Nephron progenitor cell (in vitro differentiated cells): ENCODE results near the gene FNBP1.

Experiments used
- DNase-seq: peaks from one replicate; pipeline ENCODE4 v3.0.0; 2021
- H3K27ac Mint-ChIP-seq: 2 replicates; pipeline ENCODE4 v1.8.0; 2021; ENCODE audit warnings: mild to moderate bottlenecking, moderate library complexity, mixed read lengths
- H3K27me3 Mint-ChIP-seq: 2 replicates; pipeline ENCODE4 v1.8.0; 2021; ENCODE audit warnings: mild to moderate bottlenecking, low read depth, mixed read lengths; ENCODE audit not compliant: poor library complexity
- H3K36me3 Mint-ChIP-seq: 2 replicates; pipeline ENCODE4 v1.8.0; 2021; ENCODE audit warnings: low read depth, mixed read lengths
- H3K4me1 Mint-ChIP-seq: 2 replicates; pipeline ENCODE4 v1.8.0; 2021; ENCODE audit warnings: mixed read lengths
- H3K4me3 Mint-ChIP-seq: 2 replicates; pipeline ENCODE4 v1.8.0; 2021; ENCODE audit warnings: mild to moderate bottlenecking, moderate library complexity, mixed read lengths
- H3K9me3 Mint-ChIP-seq: 2 replicates; pipeline ENCODE4 v1.8.0; 2021; ENCODE audit warnings: mild to moderate bottlenecking, moderate library complexity, mixed read lengths
- TF ChIP-seq, protein P1 (sequence below): fragments of 200-600 bp; sonication (generic); IDR thresholded peaks from 2 replicates; pipeline ENCODE4 v1.5.0; 2021; ENCODE audit warnings: antibody characterized with exemption

FNBP1 gene

DNA sequence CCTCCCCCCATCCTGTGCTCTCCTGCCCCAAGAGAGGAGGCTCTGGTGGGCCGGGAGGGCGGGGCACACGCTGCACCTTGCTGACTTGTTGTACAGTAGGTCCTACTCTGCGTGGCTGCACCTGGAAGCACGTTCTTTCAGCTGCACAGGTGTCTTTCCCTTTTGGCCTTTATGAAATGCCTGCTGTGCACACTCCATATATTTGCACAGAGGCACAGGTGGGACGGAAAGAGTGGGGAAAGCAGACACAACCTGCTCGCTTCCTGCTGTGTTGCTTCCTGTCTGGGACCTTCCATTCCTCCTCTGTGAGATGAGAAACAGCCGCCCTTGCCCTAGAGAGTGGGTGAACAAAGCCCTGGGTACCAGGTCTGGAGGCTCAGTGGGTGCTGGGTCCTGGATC lies 203.0 kb downstream of the FNBP1 start:
- Mint-ChIP-seq H3K4me1 (peaks cover 34% of the 10 kb centered on the region), H3K36me3 (peaks cover 11% of the 10 kb centered on the region), H3K27me3 (no peaks in the 10 kb centered on the region), H3K9me3 (no peaks in the 10 kb centered on the region), H3K27ac (no peak overlapping the region), H3K4me3 (no peak overlapping the region)
- DNase-seq, result no peak
- TF ChIP-seq, protein P1, sequence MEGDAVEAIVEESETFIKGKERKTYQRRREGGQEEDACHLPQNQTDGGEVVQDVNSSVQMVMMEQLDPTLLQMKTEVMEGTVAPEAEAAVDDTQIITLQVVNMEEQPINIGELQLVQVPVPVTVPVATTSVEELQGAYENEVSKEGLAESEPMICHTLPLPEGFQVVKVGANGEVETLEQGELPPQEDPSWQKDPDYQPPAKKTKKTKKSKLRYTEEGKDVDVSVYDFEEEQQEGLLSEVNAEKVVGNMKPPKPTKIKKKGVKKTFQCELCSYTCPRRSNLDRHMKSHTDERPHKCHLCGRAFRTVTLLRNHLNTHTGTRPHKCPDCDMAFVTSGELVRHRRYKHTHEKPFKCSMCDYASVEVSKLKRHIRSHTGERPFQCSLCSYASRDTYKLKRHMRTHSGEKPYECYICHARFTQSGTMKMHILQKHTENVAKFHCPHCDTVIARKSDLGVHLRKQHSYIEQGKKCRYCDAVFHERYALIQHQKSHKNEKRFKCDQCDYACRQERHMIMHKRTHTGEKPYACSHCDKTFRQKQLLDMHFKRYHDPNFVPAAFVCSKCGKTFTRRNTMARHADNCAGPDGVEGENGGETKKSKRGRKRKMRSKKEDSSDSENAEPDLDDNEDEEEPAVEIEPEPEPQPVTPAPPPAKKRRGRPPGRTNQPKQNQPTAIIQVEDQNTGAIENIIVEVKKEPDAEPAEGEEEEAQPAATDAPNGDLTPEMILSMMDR, result no peak

DNA sequence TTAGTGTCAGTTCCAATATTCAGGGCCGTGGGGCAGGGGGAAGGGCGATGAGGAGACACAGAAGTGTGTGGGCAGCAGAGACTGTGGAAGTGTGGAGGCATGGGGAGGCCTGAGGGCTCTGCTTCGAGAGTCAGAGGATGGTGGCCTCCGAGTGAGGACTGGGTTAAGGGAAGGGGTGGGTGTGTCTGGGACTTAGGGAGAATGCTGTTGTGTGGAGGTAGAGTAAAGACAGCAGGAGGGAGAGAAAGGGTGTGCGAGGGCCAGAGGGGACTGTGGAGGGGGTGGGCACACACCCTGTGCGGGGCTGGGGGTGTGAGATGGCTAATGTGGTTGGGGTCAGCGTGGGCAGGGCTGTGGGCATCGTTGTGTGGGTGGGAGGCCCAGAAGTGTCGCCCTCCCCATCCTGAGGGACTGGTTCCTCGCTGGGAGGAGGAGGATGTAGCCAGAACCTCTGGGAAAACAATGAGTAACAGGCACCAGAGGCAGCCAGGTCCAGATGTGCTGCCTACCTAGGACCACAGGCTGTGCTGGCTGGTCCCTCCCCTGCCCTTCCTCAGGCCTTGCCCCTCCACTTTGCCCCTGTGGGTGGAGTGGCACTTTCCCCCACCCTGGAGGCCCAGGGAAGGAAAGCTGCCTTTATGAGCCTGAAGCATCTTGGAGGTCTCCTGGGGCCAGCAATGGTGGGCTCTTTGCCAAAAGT lies 203.5 kb downstream of the FNBP1 start:
- H3K9me3 Mint-ChIP-seq, result no peaks in the 10 kb centered on the region
- no peaks in the 10 kb centered on the region for H3K27me3 Mint-ChIP-seq
- H3K4me3 Mint-ChIP-seq, result no peak overlapping the region
- DNase-seq, result no peak
- peaks cover 40% of the 10 kb centered on the region for H3K4me1 Mint-ChIP-seq
- TF ChIP-seq, protein P1, result no peak
- no peak overlapping the region for H3K27ac Mint-ChIP-seq
- peaks cover 11% of the 10 kb centered on the region for H3K36me3 Mint-ChIP-seq

DNA sequence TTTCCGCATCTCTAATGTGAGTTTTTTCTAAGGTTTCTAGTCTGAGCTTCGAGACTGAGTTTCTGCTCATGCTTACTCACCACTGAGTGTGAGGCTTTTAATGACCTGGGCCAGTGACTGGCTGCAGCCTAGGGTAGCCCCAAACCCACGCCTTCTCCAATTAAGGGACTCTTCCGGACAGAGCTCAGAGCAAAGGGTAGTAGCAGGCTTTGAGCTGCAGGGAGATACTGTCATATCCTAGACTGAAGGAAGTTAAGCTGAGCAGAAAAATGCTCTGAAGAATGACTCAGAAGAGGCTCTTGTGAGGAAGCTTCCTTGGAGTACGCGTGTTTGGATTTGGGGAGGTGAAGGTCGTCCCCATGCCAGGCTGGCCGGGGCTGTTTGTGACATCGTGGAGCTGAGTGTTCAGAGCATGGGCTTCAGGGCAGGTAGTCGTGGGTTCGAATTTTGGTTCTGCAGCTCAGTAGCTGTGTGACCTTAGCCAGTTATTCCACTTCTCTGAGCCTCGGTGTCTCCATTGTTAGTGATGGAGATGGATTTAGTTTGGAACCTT lies 204.2 kb downstream of the FNBP1 start:
- Mint-ChIP-seq H3K9me3 (no peaks in the 10 kb centered on the region), H3K4me3 (no peak overlapping the region), H3K36me3 (peaks cover 11% of the 10 kb centered on the region), H3K27me3 (no peaks in the 10 kb centered on the region), H3K4me1 (peaks cover 47% of the 10 kb centered on the region), H3K27ac (peak overlapping the region; percentile 39)
- no peak for DNase-seq
- TF ChIP-seq, protein P1, result no peak
